Neuron (in vitro differentiated cells): ENCODE measurements around the gene MAIP1.
A peak's percentile ranks its signal among the peaks of the same experiment; 100 is the strongest.

Experiments
- H2AFZ ChIP-seq: one replicate; pipeline ENCODE4 v1.6.1; 2013; ENCODE audit warnings: low read depth, mild to moderate bottlenecking, inconsistent platforms, low read length, moderate library complexity
- H3K27me3 ChIP-seq: one replicate; pipeline ENCODE4 v1.6.1; 2013; ENCODE audit warnings: low read length; ENCODE audit not compliant: insufficient read depth
- H3K36me3 ChIP-seq: one replicate; pipeline ENCODE4 v1.6.1; 2013; ENCODE audit warnings: low read length; ENCODE audit not compliant: insufficient read depth
- H3K4me1 ChIP-seq: one replicate; pipeline ENCODE4 v1.6.1; 2013; ENCODE audit warnings: low read length; ENCODE audit not compliant: insufficient read depth
- H3K4me3 ChIP-seq: 2 replicates; pipeline ENCODE4 v1.5.1; 2013; ENCODE audit warnings: mild to moderate bottlenecking, low read length, moderate library complexity
- H3K9me3 ChIP-seq: one replicate; pipeline ENCODE4 v1.6.1; 2013; ENCODE audit warnings: low read length

MAIP1 gene

DNA sequence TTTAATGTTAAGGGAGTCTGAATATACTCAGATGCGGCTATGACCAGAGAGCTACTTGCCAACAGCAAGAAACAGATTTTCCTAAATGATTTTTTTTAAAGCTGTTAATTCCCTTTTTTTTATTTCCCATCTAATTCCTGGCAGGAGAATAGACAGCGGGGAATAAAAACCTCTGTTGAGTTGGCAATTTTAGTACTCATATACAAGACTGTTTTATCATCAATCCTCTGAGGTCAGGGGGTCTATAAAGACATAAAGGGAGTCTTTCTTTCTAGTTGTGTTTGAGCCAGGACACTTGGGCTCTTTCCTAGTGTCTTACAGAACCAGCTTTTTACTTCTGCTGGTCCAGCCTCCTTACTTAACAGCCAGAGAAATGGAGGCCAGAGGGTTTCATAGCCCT lies 29.4 kb downstream of the MAIP1 start:
- no peak overlapping the region for H3K4me3 ChIP-seq
- H3K36me3 ChIP-seq, result no peaks in the 10 kb centered on the region
- H3K27me3 ChIP-seq, result no peaks in the 10 kb centered on the region
- H3K4me1 ChIP-seq, result peaks cover 9% of the 10 kb centered on the region
- no peaks in the 10 kb centered on the region for H3K9me3 ChIP-seq
- no peak overlapping the region for H2AFZ ChIP-seq

- Histone ChIP-seq H3K36me3 (no peaks in the 10 kb centered on the region), H2AFZ (no peak overlapping the region), H3K4me3 (no peak overlapping the region), H3K27me3 (no peaks in the 10 kb centered on the region), H3K9me3 (no peaks in the 10 kb centered on the region), H3K4me1 (peaks cover 7% of the 10 kb centered on the region)
Measured at GRCh38 chr2:199985625-199986207, 30.3 kb downstream of the MAIP1 start.

DNA sequence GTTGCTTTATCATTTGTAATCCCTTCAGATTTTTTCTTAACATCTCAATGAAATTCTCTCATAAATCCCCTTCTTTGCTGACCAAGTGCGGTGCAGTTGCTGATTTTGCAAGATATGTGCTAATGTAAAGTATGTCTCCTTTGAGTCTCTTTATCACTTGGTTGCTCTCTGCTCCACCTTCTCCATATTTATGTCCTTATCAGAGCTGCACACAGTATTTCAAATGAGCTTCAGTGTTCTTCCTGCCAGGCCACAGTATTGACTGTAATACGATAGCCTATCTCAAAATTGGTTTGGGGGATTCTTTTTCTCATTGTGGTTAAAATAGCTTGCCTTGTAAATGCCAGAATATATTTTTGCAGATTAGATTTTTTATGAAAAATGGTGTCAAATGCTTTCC lies 32.2 kb downstream of the MAIP1 start:
- Histone ChIP-seq H3K27me3 (no peaks in the 10 kb centered on the region), H3K9me3 (no peaks in the 10 kb centered on the region), H2AFZ (no peak overlapping the region), H3K4me1 (peaks cover 4% of the 10 kb centered on the region), H3K36me3 (no peaks in the 10 kb centered on the region), H3K4me3 (no peak overlapping the region)

DNA sequence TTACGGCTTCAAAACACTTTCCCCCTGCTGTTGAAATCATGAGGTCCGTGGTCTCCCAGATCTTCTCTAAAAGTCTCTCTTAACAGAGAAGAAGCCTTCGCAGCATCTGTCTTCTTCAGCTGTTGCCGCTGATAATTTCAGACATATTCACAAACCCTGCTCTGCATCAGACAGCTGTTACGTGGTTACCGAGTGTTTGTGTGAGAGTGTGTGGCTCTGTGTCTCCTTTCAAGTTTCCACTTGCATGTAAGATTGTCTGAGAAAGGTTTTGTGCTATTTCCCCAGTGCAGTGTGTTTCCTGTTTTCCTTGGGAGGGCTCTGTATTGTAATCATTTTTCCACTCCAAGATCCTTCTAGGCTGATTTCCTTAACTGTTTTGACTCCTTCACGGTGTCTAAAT lies 32.8 kb downstream of the MAIP1 start:
- Histone ChIP-seq H3K9me3 (no peaks in the 10 kb centered on the region), H3K36me3 (no peaks in the 10 kb centered on the region), H2AFZ (no peak overlapping the region), H3K4me1 (peaks cover 4% of the 10 kb centered on the region), H3K4me3 (no peak overlapping the region), H3K27me3 (no peaks in the 10 kb centered on the region)

- Histone ChIP-seq H2AFZ (no peak overlapping the region), H3K4me1 (peaks cover 4% of the 10 kb centered on the region), H3K36me3 (no peaks in the 10 kb centered on the region), H3K27me3 (no peaks in the 10 kb centered on the region), H3K9me3 (no peaks in the 10 kb centered on the region), H3K4me3 (no peak overlapping the region)
Measured at GRCh38 chr2:199989822-199990221, 34.4 kb downstream of the MAIP1 start.

GRCh38 chr2:199991691-199992090 lies 36.3 kb downstream of the MAIP1 start:
- peaks cover 4% of the 10 kb centered on the region for H3K4me1 ChIP-seq
- no peaks in the 10 kb centered on the region for H3K27me3 ChIP-seq
- H2AFZ ChIP-seq, result no peak overlapping the region

GRCh38 chr2:199992296-199992695 lies 36.9 kb downstream of the MAIP1 start:
- H3K4me1 ChIP-seq, result peaks cover 3% of the 10 kb centered on the region
- no peaks in the 10 kb centered on the region for H3K27me3 ChIP-seq
- no peaks in the 10 kb centered on the region for H3K36me3 ChIP-seq
- H2AFZ ChIP-seq, result no peak overlapping the region
- H3K4me3 ChIP-seq, result no peak overlapping the region
- H3K9me3 ChIP-seq, result no peaks in the 10 kb centered on the region

More at GRCh38 chr2:199991691-199992090, 36.3 kb downstream of the MAIP1 start:
- Histone ChIP-seq H3K9me3 (no peaks in the 10 kb centered on the region), H3K36me3 (no peaks in the 10 kb centered on the region), H3K4me3 (no peak overlapping the region)

GRCh38 chr2:199994371-199994770 lies 39.0 kb downstream of the MAIP1 start:
- Histone ChIP-seq H3K36me3 (no peaks in the 10 kb centered on the region), H3K27me3 (no peaks in the 10 kb centered on the region), H3K9me3 (no peaks in the 10 kb centered on the region), H2AFZ (no peak overlapping the region), H3K4me3 (no peak overlapping the region), H3K4me1 (no peaks in the 10 kb centered on the region)

DNA sequence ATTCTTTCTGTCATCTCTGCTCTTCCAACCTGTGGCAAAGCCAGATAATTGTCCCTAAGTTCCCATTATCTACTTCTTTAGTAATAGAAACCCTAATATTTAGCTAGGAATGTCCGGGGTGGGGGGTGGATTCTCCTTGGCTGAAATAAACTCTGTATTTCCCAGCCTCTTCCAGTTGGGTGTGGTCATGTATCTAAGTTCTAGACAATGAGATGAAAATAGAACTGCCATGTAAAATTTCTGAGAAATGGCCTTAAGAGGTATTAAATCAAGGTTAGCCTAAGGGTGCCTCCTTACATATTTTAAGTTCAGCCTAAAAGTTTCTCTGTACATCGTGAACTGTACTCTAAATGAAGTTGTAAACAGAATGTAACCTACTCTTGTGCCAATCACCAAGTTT lies 39.5 kb downstream of the MAIP1 start:
- no peak overlapping the region for H2AFZ ChIP-seq
- no peaks in the 10 kb centered on the region for H3K9me3 ChIP-seq
- no peaks in the 10 kb centered on the region for H3K4me1 ChIP-seq
- H3K4me3 ChIP-seq, result no peak overlapping the region
- H3K36me3 ChIP-seq, result no peaks in the 10 kb centered on the region
- H3K27me3 ChIP-seq, result no peaks in the 10 kb centered on the region

GRCh38 chr2:199997296-199997695 lies 41.9 kb downstream of the MAIP1 start:
- Histone ChIP-seq H2AFZ (no peak overlapping the region), H3K9me3 (no peaks in the 10 kb centered on the region), H3K4me3 (no peak overlapping the region), H3K36me3 (no peaks in the 10 kb centered on the region), H3K27me3 (no peaks in the 10 kb centered on the region), H3K4me1 (no peaks in the 10 kb centered on the region)

DNA sequence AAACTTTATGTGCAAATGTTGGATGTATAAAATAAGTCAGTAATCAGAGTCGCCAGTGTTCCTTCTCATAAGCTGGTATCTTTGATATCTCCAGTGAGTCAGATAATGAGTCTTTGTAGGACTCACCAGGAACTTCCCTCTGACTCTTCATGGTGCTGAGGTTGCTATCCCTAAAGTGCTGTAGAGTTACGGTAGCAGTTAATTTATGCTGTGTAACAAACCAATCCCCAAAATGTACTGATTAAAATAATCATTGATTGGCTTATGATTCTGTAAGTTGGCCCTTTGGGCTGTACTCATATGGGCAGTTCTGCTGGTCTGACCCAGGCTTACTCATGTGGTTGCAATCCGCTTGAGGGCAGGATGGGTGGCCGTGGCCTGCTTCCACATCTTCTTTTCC lies 43.8 kb downstream of the MAIP1 start:
- H3K4me1 ChIP-seq, result peaks cover 12% of the 10 kb centered on the region
- no peak overlapping the region for H3K4me3 ChIP-seq
- no peaks in the 10 kb centered on the region for H3K9me3 ChIP-seq
- H3K27me3 ChIP-seq, result no peaks in the 10 kb centered on the region
- no peak overlapping the region for H2AFZ ChIP-seq
- H3K36me3 ChIP-seq, result no peaks in the 10 kb centered on the region

GRCh38 chr2:200000444-200001163 lies 45.2 kb downstream of the MAIP1 start:
- H3K9me3 ChIP-seq, result no peaks in the 10 kb centered on the region
- H3K36me3 ChIP-seq, result no peaks in the 10 kb centered on the region
- no peak overlapping the region for H3K4me3 ChIP-seq
- peaks cover 12% of the 10 kb centered on the region for H3K4me1 ChIP-seq
- H2AFZ ChIP-seq, result no peak overlapping the region
- no peaks in the 10 kb centered on the region for H3K27me3 ChIP-seq

GRCh38 chr2:200003444-200003843 lies 48.1 kb downstream of the MAIP1 start:
- H3K4me1 ChIP-seq, result peaks cover 12% of the 10 kb centered on the region
- H3K36me3 ChIP-seq, result no peaks in the 10 kb centered on the region
- H3K4me3 ChIP-seq, result no peak overlapping the region
- peak overlapping the region; percentile 74 for H2AFZ ChIP-seq
- H3K9me3 ChIP-seq, result no peaks in the 10 kb centered on the region
- H3K27me3 ChIP-seq, result no peaks in the 10 kb centered on the region

- H3K4me3 ChIP-seq, result no peak overlapping the region
- no peak overlapping the region for H2AFZ ChIP-seq
- H3K27me3 ChIP-seq, result no peaks in the 10 kb centered on the region
- H3K4me1 ChIP-seq, result peaks cover 12% of the 10 kb centered on the region
- no peaks in the 10 kb centered on the region for H3K9me3 ChIP-seq
- no peaks in the 10 kb centered on the region for H3K36me3 ChIP-seq
Measured at GRCh38 chr2:200005675-200006074, 50.3 kb downstream of the MAIP1 start.
